TTC549 (cell line): Measurements from ENCODE around the gene GTF3C2.
"Not testable (repeated sequence)": the region's sequence is repeated elsewhere in the genome, so short reads cannot be mapped to it uniquely, and the experiment has no call there.

Experiments
- FAIRE-seq: peaks from 2 replicates; lab custom pipeline; 2012; peaks lifted over from hg19 to GRCh38; lab: Jason Lieb, UNC

Gene GTF3C2

GRCh38 chr2:27373567-27373966 is 17.0 kb upstream of the GTF3C2 start:
- FAIRE-seq = no peak

- FAIRE-seq = no peak
Observed at GRCh38 chr2:27372937-27373336, 16.4 kb upstream of the GTF3C2 start.

GRCh38 chr2:27370816-27371620 is 14.5 kb upstream of the GTF3C2 start:
- no peak for FAIRE-seq

- peak; percentile 92 for FAIRE-seq
Observed at GRCh38 chr2:27370026-27370815, 13.7 kb upstream of the GTF3C2 start, which contains the start of the genes EIF2B4 and SNX17. Gene EIF2B4 (minus strand): TSS chr2:27370338. CDS start chr2:27370314, 24 bp downstream. Gene SNX17 (plus strand): TSS chr2:27370616. CDS start chr2:27370744, 128 bp downstream.

GRCh38 chr2:27369471-27370025 is 13.0 kb upstream of the GTF3C2 start:
- FAIRE-seq = no peak

GRCh38 chr2:27363933-27364332 is 7.4 kb upstream of the GTF3C2 start:
- no peak for FAIRE-seq

- FAIRE-seq = no peak
Observed at GRCh38 chr2:27362678-27363420, 6.3 kb upstream of the GTF3C2 start.

- no peak for FAIRE-seq
Observed at GRCh38 chr2:27356056-27356381, 545 bp downstream of the GTF3C2 start.

GRCh38 chr2:27354597-27354927 is 2.0 kb downstream of the GTF3C2 start:
- no peak for FAIRE-seq

- no peak for FAIRE-seq
Observed at GRCh38 chr2:27353762-27354596, 2.6 kb downstream of the GTF3C2 start.

- not testable (repeated sequence) for FAIRE-seq
Observed at GRCh38 chr2:27353386-27353761, 3.2 kb downstream of the GTF3C2 start.

GRCh38 chr2:27351802-27352598 is 4.6 kb downstream of the GTF3C2 start:
- FAIRE-seq = no peak

GRCh38 chr2:27350106-27350693 is 6.4 kb downstream of the GTF3C2 start:
- no peak for FAIRE-seq

- FAIRE-seq = no peak
Observed at GRCh38 chr2:27347641-27348040, 8.9 kb downstream of the GTF3C2 start.

- FAIRE-seq = no peak
Observed at GRCh38 chr2:27336173-27336572, 20.4 kb downstream of the GTF3C2 start.

GRCh38 chr2:27335311-27335710 is 21.3 kb downstream of the GTF3C2 start:
- no peak for FAIRE-seq

- no peak for FAIRE-seq
Observed at GRCh38 chr2:27324720-27325119, 31.8 kb downstream of the GTF3C2 start.

- FAIRE-seq = no peak
Observed at GRCh38 chr2:27323596-27324285, 32.8 kb downstream of the GTF3C2 start.

GRCh38 chr2:27322766-27323595 is 33.6 kb downstream of the GTF3C2 start, which contains the start of gene MPV17:
Gene MPV17 (minus strand): TSS chr2:27323097. CDS start chr2:27322517, 580 bp downstream.
- FAIRE-seq = no peak
